Ramos (cell line): ENCODE results near the gene OR12D2.
"Not testable (repeated sequence)": the region's sequence is repeated elsewhere in the genome, so short reads cannot be mapped to it uniquely, and the experiment has no call there.

Experiments
- in situ Hi-C: fragments of 300-500 bp; cut with MboI; formaldehyde crosslinking; loops from one replicate; pipeline ENCODE4 v1.14.3; 2022; ENCODE audit warnings: low sequenced_read_pairs; ENCODE audit not compliant: unreplicated experiment

Gene OR12D2

GRCh38 chr6:29395331-29395730 is at the start of gene OR12D2:
TSS of gene OR12D2 (plus strand) at chr6:29395631. CDS start at chr6:29396700, 1,069 bp downstream.
- in situ Hi-C loops, result no loop called here

- in situ Hi-C loops, result not testable (repeated sequence)
These were observed 46.1 kb upstream of the OR12D2 start for GRCh38 chr6:29349348-29349747.

- in situ Hi-C loops, result no loop called here
These were observed 40.5 kb upstream of the OR12D2 start for GRCh38 chr6:29354980-29355379.

- in situ Hi-C loops, result no loop called here
These were observed 39.8 kb upstream of the OR12D2 start for GRCh38 chr6:29355603-29356002.

GRCh38 chr6:29368765-29369164 is 26.7 kb upstream of the OR12D2 start, which contains the start of gene OR5V1:
TSS of gene OR5V1 (minus strand) at chr6:29368865. CDS start at chr6:29356195, 12,670 bp downstream.
- in situ Hi-C loops, result no loop called here

- in situ Hi-C loops, result no loop called here
These were observed 20.2 kb upstream of the OR12D2 start, which contains the start of gene OR12D3 for GRCh38 chr6:29375191-29375590. TSS of gene OR12D3 (minus strand) at chr6:29375291. CDS start at chr6:29375287, 4 bp downstream.

- in situ Hi-C loops, result no loop called here
These were observed 19.4 kb upstream of the OR12D2 start for GRCh38 chr6:29376003-29376402.

GRCh38 chr6:29388533-29388932 is 6.9 kb upstream of the OR12D2 start:
- in situ Hi-C loops, result no loop called here

GRCh38 chr6:29399525-29399924 is 4.1 kb downstream of the OR12D2 start:
- in situ Hi-C loops, result no loop called here

- in situ Hi-C loops, result no loop called here
These were observed 8.4 kb downstream of the OR12D2 start for GRCh38 chr6:29403801-29404200.

- in situ Hi-C loops, result no loop called here
These were observed 19.2 kb downstream of the OR12D2 start, which contains the start of gene OR12D1 for GRCh38 chr6:29414588-29414987. TSS of gene OR12D1 (plus strand) at chr6:29414928.

- in situ Hi-C loops, result no loop called here
These were observed 24.1 kb downstream of the OR12D2 start for GRCh38 chr6:29419516-29419915.

- in situ Hi-C loops, result no loop called here
These were observed 28.7 kb downstream of the OR12D2 start for GRCh38 chr6:29424168-29424567.

GRCh38 chr6:29424575-29424974 is 29.1 kb downstream of the OR12D2 start:
- in situ Hi-C loops, result no loop called here

- in situ Hi-C loops, result no loop called here
These were observed 29.6 kb downstream of the OR12D2 start for GRCh38 chr6:29425075-29425474.

- in situ Hi-C loops, result no loop called here
These were observed 31.2 kb downstream of the OR12D2 start for GRCh38 chr6:29426654-29427053.

- in situ Hi-C loops, result not testable (repeated sequence)
These were observed 41.3 kb downstream of the OR12D2 start for GRCh38 chr6:29436730-29437129.

- in situ Hi-C loops, result no loop called here
These were observed 43.6 kb downstream of the OR12D2 start, which contains the start of gene OR10C1 for GRCh38 chr6:29439006-29439405. TSS of gene OR10C1 (plus strand) at chr6:29439306. CDS start at chr6:29440016, 710 bp downstream.

GRCh38 chr6:29442719-29443118 is 47.3 kb downstream of the OR12D2 start:
- in situ Hi-C loops, result no loop called here

- in situ Hi-C loops, result not testable (repeated sequence)
These were observed 48.6 kb downstream of the OR12D2 start for GRCh38 chr6:29444031-29444430.
